HepG2 (cell line): ENCODE results near the gene OR2S2. TPM values are rescaled to one million over a fixed set of nuclear protein-coding genes. Genes with fewer than 3 reads are reported as not detected.

Source experiments
- ATAC-seq: fragments of 200-7000 bp; cut with Tn5 transposase; 3 replicates; pipeline ENCODE4 v1.9.1; 2020; ENCODE audit warnings: mild to moderate bottlenecking, moderate library complexity
- BruUV-seq: library from RNA; stranded (reverse); fragments of 400-500 nt; replicated peaks from 2 replicates; lab custom pipeline; 2021; lab: Mats Ljungman, UMichigan
- CTCF ChIA-PET: fragments of 300-600 bp; formaldehyde crosslinking; extraction: SDS; loops from one replicate; lab custom pipeline; 2021; ENCODE audit warnings: low total read pairs, inconsistent platforms, low intra/inter-chr PET ratio; lab: Yijun Ruan, JAX
- POLR2A ChIA-PET: fragments of 350-600 bp; sonication (Branson Sonifier 250); formaldehyde crosslinking; loops from one replicate; lab custom pipeline; 2020; ENCODE audit warnings: antibody characterized with exemption, inconsistent platforms; lab: Yijun Ruan, JAX
- DNase-seq: peaks from one replicate; pipeline ENCODE4 v3.0.0-alpha.2; 2015; ENCODE audit warnings: low spot score
- FAIRE-seq: peaks from 3 replicates; lab custom pipeline; 2011; peaks lifted over from hg19 to GRCh38; lab: Jason Lieb, UNC
- H2AFZ ChIP-seq: one replicate; pipeline ENCODE4 v1.6.1; 2011; ENCODE audit warnings: low read length, inconsistent platforms
- H3K27ac ChIP-seq: fragments of 300-600 bp; 3 replicates; pipeline ENCODE4 v1.8.0; 2011; ENCODE audit warnings: mixed run types, mild to moderate bottlenecking, mixed read lengths, low read length, inconsistent platforms; ENCODE audit not compliant: insufficient read depth; ENCODE audit errors: extremely low read length
- H3K27me3 ChIP-seq, 2 experiments: fragments of 200-600 bp in 1 of 2; 2 replicates in 1 of 2; 3 replicates in 1 of 2; pipeline versions ENCODE4 v1.6.0 to v1.8.0; 2011; ENCODE audit warnings: low read length in 2 of 2, mild to moderate bottlenecking in 2 of 2, moderate library complexity in 2 of 2, inconsistent platforms in 1 of 2; ENCODE audit not compliant: insufficient read depth in 2 of 2, control insufficient read depth in 1 of 2
- H3K36me3 ChIP-seq, 2 experiments: fragments of 200-600 bp in 1 of 2; replicated peaks in 1 of 2; 2 replicates in 1 of 2; 3 replicates in 1 of 2; pipeline versions ENCODE4 v1.5.1 to v1.8.0; 2011; ENCODE audit warnings: low read length in 2 of 2, inconsistent platforms in 1 of 2; ENCODE audit not compliant: insufficient read depth in 2 of 2, control insufficient read depth in 1 of 2
- H3K4me1 ChIP-seq: 2 replicates; pipeline ENCODE4 v1.5.1; 2012; ENCODE audit warnings: low read length, inconsistent platforms; ENCODE audit not compliant: insufficient read depth
- H3K4me2 ChIP-seq: 2 replicates; pipeline ENCODE4 v1.6.0; 2011; ENCODE audit warnings: low read depth, low read length, inconsistent platforms
- H3K4me3 ChIP-seq, 3 experiments: fragments of 200-600 bp in 1 of 3; sonication (generic), shearing (Covaris generic) in 1 of 3; replicated peaks in 1 of 3; 2 replicates each; pipeline ENCODE4 v1.5.1; 2011 to 2016; ENCODE audit warnings: low read length in 3 of 3, inconsistent platforms in 2 of 3, low read depth in 2 of 3, mild to moderate bottlenecking in 2 of 3, control low read depth in 1 of 3, mixed read lengths in 1 of 3; ENCODE audit not compliant: insufficient read depth in 1 of 3
- H3K79me2 ChIP-seq: one replicate; pipeline ENCODE4 v1.6.1; 2011; ENCODE audit warnings: low read length, inconsistent platforms; ENCODE audit not compliant: insufficient read depth
- H3K9ac ChIP-seq: 2 replicates; pipeline ENCODE4 v1.6.0; 2011; ENCODE audit warnings: mild to moderate bottlenecking, low read depth, low read length, inconsistent platforms; ENCODE audit not compliant: insufficient read depth
- H3K9me3 ChIP-seq: 2 replicates; pipeline ENCODE4 v1.5.1; 2012; ENCODE audit warnings: mild to moderate bottlenecking, low read length
- H4K20me1 ChIP-seq: 2 replicates; pipeline ENCODE4 v1.6.0; 2011; ENCODE audit warnings: inconsistent platforms, mild to moderate bottlenecking, low read length, moderate library complexity; ENCODE audit not compliant: insufficient read depth
- DMAP1 ChIP-seq: IDR thresholded peaks from 2 replicates; pipeline ENCODE4 v1.6.1; 2016
- EP300 ChIP-seq, 3 experiments: sonication (generic) in 1 of 3; formaldehyde crosslinking in 1 of 3; IDR thresholded peaks; 2 replicates each; pipeline versions ENCODE4 v1.5.1 to v1.6.1; 2011 to 2020; ENCODE audit warnings: low read depth in 2 of 3, low read length in 2 of 3, borderline replicate concordance in 1 of 3, improper control_type of control experiment in 1 of 3, mild to moderate bottlenecking in 1 of 3, missing genetic modification reagents in 1 of 3, moderate library complexity in 1 of 3
- HNRNPLL ChIP-seq: fragments of 200-400 bp; formaldehyde crosslinking; IDR thresholded peaks from 2 replicates; pipeline ENCODE4 v1.6.1; 2017; ENCODE audit warnings: mild to moderate bottlenecking, low read depth, low read length; ENCODE audit not compliant: poor library complexity, severe bottlenecking
- MED13 ChIP-seq: sonication (generic); formaldehyde crosslinking; IDR thresholded peaks from 2 replicates; pipeline ENCODE4 v1.5.0; 2020; ENCODE audit warnings: missing genetic modification reagents
- MTF1 ChIP-seq: sonication (generic); formaldehyde crosslinking; IDR thresholded peaks from 2 replicates; pipeline ENCODE4 v1.5.0; 2020; ENCODE audit warnings: missing genetic modification reagents
- NR2F2 ChIP-seq: IDR thresholded peaks from 2 replicates; pipeline ENCODE4 v1.6.1; 2012; ENCODE audit warnings: low read depth, inconsistent platforms, borderline replicate concordance
- STAG1 ChIP-seq: sonication (generic); formaldehyde crosslinking; IDR thresholded peaks from 2 replicates; pipeline ENCODE4 v1.4.0; 2020; ENCODE audit warnings: missing genetic modification reagents
- ZFY ChIP-seq: sonication (generic); formaldehyde crosslinking; IDR thresholded peaks from 2 replicates; pipeline ENCODE4 v1.4.0; 2020; ENCODE audit warnings: missing genetic modification reagents
- ZNF547 ChIP-seq: sonication (generic); formaldehyde crosslinking; IDR thresholded peaks from 2 replicates; pipeline ENCODE4 v1.5.1; 2020; ENCODE audit warnings: mild to moderate bottlenecking, missing genetic modification reagents
- ZNF775 ChIP-seq: sonication (generic); formaldehyde crosslinking; IDR thresholded peaks from 2 replicates; pipeline ENCODE4 v1.4.0; 2020; ENCODE audit warnings: missing genetic modification reagents, mild to moderate bottlenecking, moderate library complexity, borderline replicate concordance
- WGBS: methylation state at CpG from one replicate; pipeline ENCODE4 v1.1.6; 2017; ENCODE audit warnings: low lambda C conversion rate; 5-methylcytosine and 5-hydroxymethylcytosine counted together
- in situ Hi-C: cut with HindIII; loops from 2 replicates; pipeline ENCODE4 v1.10.0; 2017; ENCODE audit warnings: low pct_unique_long_range_greater_than_20kb; ENCODE audit not compliant: extremely low pct_ligation_motif_present
- intact Hi-C: fragments of 100-400 bp; cut with micrococcal nuclease; formaldehyde crosslinking; loops from one replicate; pipeline ENCODE4 v1.10.0; 2022; ENCODE audit not compliant: unreplicated experiment
- polyA plus RNA-seq, 8 experiments: library from polyadenylated mRNA; depleted of rRNA in 3 of 8; stranded (reverse) in 7 of 8; unstranded in 1 of 8; fragments of >200 nt; fragmentation: Illumina TruSeq in 4 of 8; extraction: Trizol in 4 of 8; gene quantifications; 2 replicates each; pipeline versions ENCODE4 v1.2.1 to v1.2.3, GENCODE V29; 2011 to 2016; ENCODE audit warnings: low read depth in 4 of 8, missing spikeins in 1 of 8, mixed read lengths in 1 of 8; ENCODE audit not compliant: insufficient read depth in 1 of 8
- total RNA-seq, 5 experiments: library from RNA; depleted of rRNA; stranded (reverse); fragments of >200 nt; fragmentation: Illumina TruSeq; extraction: Trizol; gene quantifications; 2 replicates each; pipeline ENCODE4 v1.2.3, GENCODE V29; 2016; ENCODE audit warnings: low read depth in 1 of 5
- TF ChIP-seq, protein P1 (sequence below): sonication (generic); formaldehyde crosslinking; IDR thresholded peaks from 2 replicates; pipeline ENCODE4 v1.9.0; 2021; ENCODE audit warnings: missing genetic modification reagents, mild to moderate bottlenecking, borderline replicate concordance
- TF ChIP-seq, protein P2 (sequence below): sonication (generic); formaldehyde crosslinking; IDR thresholded peaks from one replicate; pipeline ENCODE4 v1.5.1; 2020; ENCODE audit warnings: mild to moderate bottlenecking, missing genetic modification reagents; ENCODE audit errors: not compliant biosample characterization

OR2S2 gene
- total and polyA plus RNA-seq, 2 of the 13 experiments (the other 11 are each of a cell fraction or from before 2014, with no cell fraction given): not detected

- TF ChIP-seq EP300 (IDR thresholded peaks at IDR 0.05; ENCODE audit: low read depth in 2 of 2, low read length in 2 of 2): no peak
- no peak for TF ChIP-seq EP300 (CRISPR knock-in tag; IDR thresholded peaks at IDR 0.05; ENCODE audit: borderline replicate concordance)
- TF ChIP-seq, protein P1, sequence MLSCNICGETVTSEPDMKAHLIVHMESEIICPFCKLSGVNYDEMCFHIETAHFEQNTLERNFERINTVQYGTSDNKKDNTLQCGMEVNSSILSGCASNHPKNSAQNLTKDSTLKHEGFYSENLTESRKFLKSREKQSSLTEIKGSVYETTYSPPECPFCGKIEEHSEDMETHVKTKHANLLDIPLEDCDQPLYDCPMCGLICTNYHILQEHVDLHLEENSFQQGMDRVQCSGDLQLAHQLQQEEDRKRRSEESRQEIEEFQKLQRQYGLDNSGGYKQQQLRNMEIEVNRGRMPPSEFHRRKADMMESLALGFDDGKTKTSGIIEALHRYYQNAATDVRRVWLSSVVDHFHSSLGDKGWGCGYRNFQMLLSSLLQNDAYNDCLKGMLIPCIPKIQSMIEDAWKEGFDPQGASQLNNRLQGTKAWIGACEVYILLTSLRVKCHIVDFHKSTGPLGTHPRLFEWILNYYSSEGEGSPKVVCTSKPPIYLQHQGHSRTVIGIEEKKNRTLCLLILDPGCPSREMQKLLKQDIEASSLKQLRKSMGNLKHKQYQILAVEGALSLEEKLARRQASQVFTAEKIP (CRISPR knock-in tag): no peak
Measured at GRCh38 chr9:35954942-35955546, 2.9 kb downstream of the OR2S2 start (continued).

GRCh38 chr9:35952526-35953191 lies 5.3 kb downstream of the OR2S2 start:
- POLR2A ChIA-PET: no interaction called here
- no peak for TF ChIP-seq DMAP1 (CRISPR knock-in tag)
- no peak for TF ChIP-seq MED13 (CRISPR knock-in tag)
- no peak for TF ChIP-seq ZFY (CRISPR knock-in tag)
- no peak for TF ChIP-seq NR2F2
- no peak for TF ChIP-seq MTF1
- no peak for TF ChIP-seq HNRNPLL
- no peak for TF ChIP-seq ZNF775 (CRISPR knock-in tag)
- no peak for TF ChIP-seq STAG1 (CRISPR knock-in tag)
- TF ChIP-seq, protein P2, sequence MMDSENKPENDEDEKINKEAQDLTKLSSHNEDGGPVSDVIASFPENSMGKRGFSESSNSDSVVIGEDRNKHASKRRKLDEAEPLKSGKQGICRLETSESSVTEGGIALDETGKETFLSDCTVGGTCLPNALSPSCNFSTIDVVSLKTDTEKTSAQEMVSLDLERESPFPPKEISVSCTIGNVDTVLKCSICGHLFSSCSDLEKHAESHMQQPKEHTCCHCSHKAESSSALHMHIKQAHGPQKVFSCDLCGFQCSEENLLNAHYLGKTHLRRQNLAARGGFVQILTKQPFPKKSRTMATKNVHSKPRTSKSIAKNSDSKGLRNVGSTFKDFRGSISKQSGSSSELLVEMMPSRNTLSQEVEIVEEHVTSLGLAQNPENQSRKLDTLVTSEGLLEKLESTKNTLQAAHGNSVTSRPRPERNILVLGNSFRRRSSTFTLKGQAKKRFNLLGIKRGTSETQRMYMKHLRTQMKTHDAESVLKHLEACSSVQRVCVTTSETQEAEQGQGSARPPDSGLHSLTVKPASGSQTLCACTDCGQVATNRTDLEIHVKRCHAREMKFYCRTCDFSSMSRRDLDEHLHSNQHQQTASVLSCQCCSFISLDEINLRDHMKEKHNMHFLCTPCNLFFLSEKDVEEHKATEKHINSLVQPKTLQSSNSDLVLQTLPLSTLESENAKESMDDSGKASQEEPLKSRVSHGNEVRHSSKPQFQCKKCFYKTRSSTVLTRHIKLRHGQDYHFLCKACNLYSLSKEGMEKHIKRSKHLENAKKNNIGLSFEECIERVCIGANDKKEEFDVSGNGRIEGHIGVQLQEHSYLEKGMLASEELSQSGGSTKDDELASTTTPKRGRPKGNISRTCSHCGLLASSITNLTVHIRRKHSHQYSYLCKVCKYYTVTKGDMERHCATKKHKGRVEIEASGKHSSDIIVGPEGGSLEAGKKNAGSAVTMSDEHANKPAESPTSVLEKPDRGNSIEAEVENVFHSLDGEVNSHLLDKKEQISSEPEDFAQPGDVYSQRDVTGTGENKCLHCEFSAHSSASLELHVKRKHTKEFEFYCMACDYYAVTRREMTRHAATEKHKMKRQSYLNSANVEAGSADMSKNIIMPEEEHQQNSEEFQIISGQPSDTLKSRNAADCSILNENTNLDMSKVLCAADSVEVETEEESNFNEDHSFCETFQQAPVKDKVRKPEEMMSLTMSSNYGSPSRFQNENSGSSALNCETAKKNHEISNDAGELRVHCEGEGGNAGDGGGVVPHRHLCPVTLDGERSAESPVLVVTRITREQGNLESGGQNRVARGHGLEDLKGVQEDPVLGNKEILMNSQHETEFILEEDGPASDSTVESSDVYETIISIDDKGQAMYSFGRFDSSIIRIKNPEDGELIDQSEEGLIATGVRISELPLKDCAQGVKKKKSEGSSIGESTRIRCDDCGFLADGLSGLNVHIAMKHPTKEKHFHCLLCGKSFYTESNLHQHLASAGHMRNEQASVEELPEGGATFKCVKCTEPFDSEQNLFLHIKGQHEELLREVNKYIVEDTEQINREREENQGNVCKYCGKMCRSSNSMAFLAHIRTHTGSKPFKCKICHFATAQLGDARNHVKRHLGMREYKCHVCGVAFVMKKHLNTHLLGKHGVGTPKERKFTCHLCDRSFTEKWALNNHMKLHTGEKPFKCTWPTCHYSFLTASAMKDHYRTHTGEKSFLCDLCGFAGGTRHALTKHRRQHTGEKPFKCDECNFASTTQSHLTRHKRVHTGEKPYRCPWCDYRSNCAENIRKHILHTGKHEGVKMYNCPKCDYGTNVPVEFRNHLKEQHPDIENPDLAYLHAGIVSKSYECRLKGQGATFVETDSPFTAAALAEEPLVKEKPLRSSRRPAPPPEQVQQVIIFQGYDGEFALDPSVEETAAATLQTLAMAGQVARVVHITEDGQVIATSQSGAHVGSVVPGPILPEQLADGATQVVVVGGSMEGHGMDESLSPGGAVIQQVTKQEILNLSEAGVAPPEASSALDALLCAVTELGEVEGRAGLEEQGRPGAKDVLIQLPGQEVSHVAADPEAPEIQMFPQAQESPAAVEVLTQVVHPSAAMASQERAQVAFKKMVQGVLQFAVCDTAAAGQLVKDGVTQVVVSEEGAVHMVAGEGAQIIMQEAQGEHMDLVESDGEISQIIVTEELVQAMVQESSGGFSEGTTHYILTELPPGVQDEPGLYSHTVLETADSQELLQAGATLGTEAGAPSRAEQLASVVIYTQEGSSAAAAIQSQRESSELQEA (CRISPR knock-in tag): no peak
- no peak for TF ChIP-seq ZNF547 (CRISPR knock-in tag)

More at GRCh38 chr9:35952526-35953191, 5.3 kb downstream of the OR2S2 start:
- no peak overlapping the region for H3K27ac ChIP-seq
- no peak overlapping the region for H3K4me2 ChIP-seq
- ATAC-seq (no peak), FAIRE-seq (no peak), DNase-seq (no peak)
- no peak overlapping the region for H2AFZ ChIP-seq
- CTCF ChIA-PET: no interaction called here
- peaks cover 0 to 10% of the 10 kb centered on the region in 2 experiments; a peak in 2 of 5 replicates for H3K27me3 ChIP-seq
- H3K79me2 ChIP-seq: no peaks in the 10 kb centered on the region
- no peaks in the 10 kb centered on the region for H3K9me3 ChIP-seq
- no peaks in the 10 kb centered on the region for H3K4me1 ChIP-seq
- no peaks in the 10 kb centered on the region for H3K36me3 ChIP-seq
- no peak overlapping the region for H3K9ac ChIP-seq
- intact Hi-C loops: no loop called here
- H4K20me1 ChIP-seq: no peaks in the 10 kb centered on the region
- no peak overlapping the region for H3K4me3 ChIP-seq
- in situ Hi-C loops: no loop called here
- BruUV-seq: no TSS peak
- 13% methylated on average over 6 of the region's 6 CpGs for WGBS
